OCI-LY1 (cell line): ENCODE results near the gene BSG.

Experiments
- H2AFZ ChIP-seq: fragments of 200-600 bp; sonication (generic), shearing (Covaris generic); 2 replicates; pipeline ENCODE4 v1.6.0; 2014; ENCODE audit warnings: antibody characterized with exemption, mild to moderate bottlenecking, low read length
- H3F3A ChIP-seq: fragments of 200-600 bp; sonication (generic), shearing (Covaris generic); 2 replicates; pipeline ENCODE4 v1.6.0; 2014; ENCODE audit warnings: mild to moderate bottlenecking, antibody characterized with exemption, low read length, moderate library complexity; ENCODE audit not compliant: insufficient read depth
- H3K27ac ChIP-seq: fragments of 200-600 bp; sonication (generic); 2 replicates; pipeline ENCODE4 v1.5.1; 2014; ENCODE audit warnings: low read length, mixed run types, mild to moderate bottlenecking, low read depth; ENCODE audit not compliant: poor library complexity, severe bottlenecking
- H3K27me3 ChIP-seq: fragments of 200-600 bp; sonication (generic); 2 replicates; pipeline ENCODE4 v1.6.0; 2014; ENCODE audit warnings: antibody characterized with exemption, mild to moderate bottlenecking, low read length, moderate library complexity; ENCODE audit not compliant: insufficient read depth
- H3K36me3 ChIP-seq: fragments of 200-600 bp; sonication (generic); 2 replicates; pipeline ENCODE4 v1.6.1; 2014; ENCODE audit warnings: mild to moderate bottlenecking, antibody characterized with exemption, low read length, moderate library complexity, mixed read lengths; ENCODE audit not compliant: insufficient read depth
- H3K4me1 ChIP-seq: fragments of 200-600 bp; sonication (generic); 2 replicates; pipeline ENCODE4 v1.5.1; 2014; ENCODE audit warnings: mild to moderate bottlenecking, low read length, moderate library complexity; ENCODE audit not compliant: insufficient read depth, severe bottlenecking
- H3K4me2 ChIP-seq: fragments of 200-600 bp; sonication (generic), shearing (Covaris generic); 2 replicates; pipeline ENCODE4 v1.6.1; 2014; ENCODE audit warnings: low read length
- H3K4me3 ChIP-seq: fragments of 200-600 bp; sonication (generic); 2 replicates; pipeline ENCODE4 v1.5.1; 2014; ENCODE audit warnings: low read length, low read depth, mild to moderate bottlenecking, mixed read lengths; ENCODE audit not compliant: poor library complexity, severe bottlenecking
- H3K79me2 ChIP-seq: fragments of 200-600 bp; shearing (Covaris generic); 2 replicates; pipeline ENCODE4 v1.6.1; 2016; ENCODE audit warnings: mixed run types, low read length, mixed read lengths; ENCODE audit not compliant: insufficient read depth
- H3K9ac ChIP-seq: fragments of 200-600 bp; sonication (generic), shearing (Covaris generic); 2 replicates; pipeline ENCODE4 v1.6.1; 2014; ENCODE audit warnings: mild to moderate bottlenecking, low read length, mixed read lengths
- H3K9me2 ChIP-seq: fragments of 200-600 bp; sonication (generic), shearing (Covaris generic); 2 replicates; pipeline ENCODE4 v1.6.1; 2014; ENCODE audit warnings: low read depth, mild to moderate bottlenecking, low read length, mixed read lengths
- H3K9me3 ChIP-seq: fragments of 200-600 bp; shearing (Covaris generic); 2 replicates; pipeline ENCODE4 v1.6.1; 2014; ENCODE audit warnings: low read length, mixed read lengths
- H4K20me1 ChIP-seq: fragments of 200-600 bp; sonication (generic), shearing (Covaris generic); 2 replicates; pipeline ENCODE4 v1.6.0; 2016; ENCODE audit warnings: mild to moderate bottlenecking, low read length; ENCODE audit not compliant: insufficient read depth
- CTCF ChIP-seq: fragments of 200-600 bp; sonication (generic), shearing (Covaris generic); IDR thresholded peaks from 2 replicates; pipeline ENCODE4 v1.5.1; 2017; ENCODE audit warnings: mild to moderate bottlenecking, antibody characterized with exemption, low read length, moderate library complexity, mixed read lengths
- EZH2 ChIP-seq: fragments of 200-600 bp; sonication (generic), shearing (Covaris generic); IDR thresholded peaks from 2 replicates; pipeline ENCODE4 v1.8.0; 2017; ENCODE audit warnings: borderline replicate concordance, mixed run types, mild to moderate bottlenecking, antibody characterized with exemption, low read length, moderate library complexity, mixed read lengths

Gene BSG

GRCh38 chr19:533364-534058, 38.9 kb upstream of the BSG start:
- Histone ChIP-seq H3K4me2 (peak overlapping the region; percentile 85), H3K9me2 (no peaks in the 10 kb centered on the region), H3F3A (no peaks in the 10 kb centered on the region), H3K4me3 (peak overlapping the region; percentile 95), H4K20me1 (no peaks in the 10 kb centered on the region), H3K36me3 (peaks cover 11% of the 10 kb centered on the region), H3K9ac (peak overlapping the region; percentile 71), H3K4me1 (peaks cover 25% of the 10 kb centered on the region), H2AFZ (no peak overlapping the region), H3K27me3 (no peaks in the 10 kb centered on the region), H3K27ac (no peak overlapping the region), H3K9me3 (no peaks in the 10 kb centered on the region), H3K79me2 (no peaks in the 10 kb centered on the region)
- TF ChIP-seq CTCF (no peak), EZH2 (no peak)

GRCh38 chr19:534088-534487, 38.3 kb upstream of the BSG start:
- Histone ChIP-seq H2AFZ (no peak overlapping the region), H3K27me3 (no peaks in the 10 kb centered on the region), H3F3A (no peaks in the 10 kb centered on the region), H3K27ac (no peak overlapping the region), H3K4me3 (no peak overlapping the region), H3K79me2 (no peaks in the 10 kb centered on the region), H3K9me2 (no peaks in the 10 kb centered on the region), H3K9ac (no peak overlapping the region), H3K9me3 (no peaks in the 10 kb centered on the region), H3K4me2 (peak overlapping the region; percentile 85; the same call in 1 of the 2 replicates), H3K36me3 (peaks cover 11% of the 10 kb centered on the region), H3K4me1 (peaks cover 25% of the 10 kb centered on the region), H4K20me1 (no peaks in the 10 kb centered on the region)
- TF ChIP-seq EZH2 = no peak
- TF ChIP-seq CTCF = no peak

GRCh38 chr19:535017-535835, 37.2 kb upstream of the BSG start:
- Histone ChIP-seq H3K27me3 (no peaks in the 10 kb centered on the region), H3F3A (no peaks in the 10 kb centered on the region), H3K36me3 (peaks cover 14% of the 10 kb centered on the region), H3K9me2 (no peaks in the 10 kb centered on the region), H4K20me1 (no peaks in the 10 kb centered on the region), H3K79me2 (no peaks in the 10 kb centered on the region), H3K27ac (no peak overlapping the region), H3K4me2 (no peak overlapping the region), H2AFZ (no peak overlapping the region), H3K4me3 (no peak overlapping the region), H3K9ac (no peak overlapping the region), H3K4me1 (peaks cover 25% of the 10 kb centered on the region), H3K9me3 (no peaks in the 10 kb centered on the region)
- no peak for TF ChIP-seq CTCF
- TF ChIP-seq EZH2 = no peak
